H7 (cell line): ENCODE measurements around the gene ZCWPW1. TPM values are rescaled to one million over a fixed set of nuclear protein-coding genes. Genes with fewer than 3 reads are reported as not detected.

Experiments used
- DNase-seq: peaks from one replicate; pipeline ENCODE4 v3.0.0; 2012
- H3K27me3 ChIP-seq: 2 replicates; pipeline ENCODE4 v1.6.0; 2011; ENCODE audit warnings: mild to moderate bottlenecking, low read length; ENCODE audit not compliant: control insufficient read depth, insufficient read depth
- H3K36me3 ChIP-seq: replicated peaks from 2 replicates; pipeline ENCODE4 v1.5.1; 2011; ENCODE audit warnings: low read length; ENCODE audit not compliant: control insufficient read depth, insufficient read depth
- H3K4me3 ChIP-seq: 2 replicates; pipeline ENCODE4 v1.5.1; 2011; ENCODE audit warnings: low read depth, mild to moderate bottlenecking, control low read depth, low read length, moderate library complexity; ENCODE audit not compliant: insufficient read depth
- total RNA-seq: library from RNA; depleted of rRNA; stranded (reverse); fragments of >200 nt; shearing (Covaris generic); gene quantifications from 2 replicates; pipeline ENCODE4 v1.2.3, GENCODE V29; 2014; rRNA removed

Gene ZCWPW1, protein sequence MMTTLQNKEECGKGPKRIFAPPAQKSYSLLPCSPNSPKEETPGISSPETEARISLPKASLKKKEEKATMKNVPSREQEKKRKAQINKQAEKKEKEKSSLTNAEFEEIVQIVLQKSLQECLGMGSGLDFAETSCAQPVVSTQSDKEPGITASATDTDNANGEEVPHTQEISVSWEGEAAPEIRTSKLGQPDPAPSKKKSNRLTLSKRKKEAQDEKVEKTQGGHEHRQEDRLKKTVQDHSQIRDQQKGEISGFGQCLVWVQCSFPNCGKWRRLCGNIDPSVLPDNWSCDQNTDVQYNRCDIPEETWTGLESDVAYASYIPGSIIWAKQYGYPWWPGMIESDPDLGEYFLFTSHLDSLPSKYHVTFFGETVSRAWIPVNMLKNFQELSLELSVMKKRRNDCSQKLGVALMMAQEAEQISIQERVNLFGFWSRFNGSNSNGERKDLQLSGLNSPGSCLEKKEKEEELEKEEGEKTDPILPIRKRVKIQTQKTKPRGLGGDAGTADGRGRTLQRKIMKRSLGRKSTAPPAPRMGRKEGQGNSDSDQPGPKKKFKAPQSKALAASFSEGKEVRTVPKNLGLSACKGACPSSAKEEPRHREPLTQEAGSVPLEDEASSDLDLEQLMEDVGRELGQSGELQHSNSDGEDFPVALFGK
- 0.87 and 1.6 TPM in 2 replicates for total RNA-seq

- H3K27me3 ChIP-seq, result peaks cover 5% of the 10 kb centered on the region
- peaks cover 13% of the 10 kb centered on the region for H3K36me3 ChIP-seq
- peak within 1 kb of the TSS; percentile 89 for H3K4me3 ChIP-seq
- peak; percentile 94 for DNase-seq
Measured at GRCh38 chr7:100428199-100428966, at the start of gene ZCWPW1. ZCWPW1 (minus strand) TSS chr7:100428703; CDS start chr7:100420649, 8,054 bp downstream.

- DNase-seq, result peak; percentile 74
- H3K36me3 ChIP-seq, result no peaks in the 10 kb centered on the region; the same call in 1 of the 2 replicates
- no peaks in the 10 kb centered on the region for H3K27me3 ChIP-seq
- peak overlapping the region; percentile 74 for H3K4me3 ChIP-seq
Measured at GRCh38 chr7:100477871-100478267, 49.4 kb upstream of the ZCWPW1 start.

DNA sequence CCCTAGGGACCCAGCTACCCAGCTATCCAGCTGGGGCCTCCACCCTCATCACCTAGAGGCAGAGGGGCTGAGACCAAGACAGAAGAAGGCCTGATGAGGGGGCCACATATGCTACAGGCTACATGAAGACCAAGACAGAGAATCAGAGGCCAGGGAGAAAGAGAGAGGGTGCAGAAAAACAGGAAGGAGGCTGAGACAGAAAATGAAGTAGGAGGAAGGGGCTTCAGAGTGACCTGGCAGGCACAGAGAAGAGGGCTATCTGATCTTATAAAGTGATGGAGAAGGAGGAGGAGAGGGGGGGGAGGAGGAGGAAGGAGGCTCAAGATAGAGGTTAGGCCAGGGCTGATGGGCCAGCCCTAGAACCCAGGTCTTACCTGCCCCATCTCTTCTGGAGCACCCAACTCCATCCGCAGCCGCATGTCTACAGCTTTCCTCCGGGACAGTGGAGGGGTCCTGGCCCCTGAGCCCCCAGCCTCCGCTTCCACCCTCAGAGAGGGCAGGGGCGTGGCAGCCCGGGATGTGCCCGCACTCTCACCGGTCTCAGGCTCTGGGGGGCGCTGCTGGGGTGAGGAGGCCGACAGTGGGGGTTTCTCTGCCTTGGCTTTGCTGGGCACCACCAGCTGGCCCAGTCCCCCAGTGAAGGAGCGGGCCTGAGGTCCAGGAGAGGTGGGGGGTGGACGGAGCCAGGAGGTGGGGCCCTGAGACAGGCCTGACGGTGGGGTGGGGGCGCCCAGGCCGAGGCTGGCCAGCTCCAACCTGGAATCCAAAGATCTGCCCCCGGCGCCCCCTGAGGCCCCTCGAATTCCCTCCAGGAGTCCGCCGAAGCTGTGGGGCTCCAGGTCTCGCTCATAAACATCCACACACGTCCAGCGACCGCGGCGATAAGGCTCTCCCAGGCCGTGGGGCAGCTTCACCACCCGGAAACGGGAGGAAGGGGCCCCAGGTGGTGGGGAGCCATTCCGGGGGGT, 48.7 kb upstream of the ZCWPW1 start:
- Histone ChIP-seq H3K27me3 (no peaks in the 10 kb centered on the region), H3K36me3 (no peaks in the 10 kb centered on the region; the same call in 1 of the 2 replicates), H3K4me3 (peak overlapping the region; percentile 74)
- peak; percentile 86 for DNase-seq

DNA sequence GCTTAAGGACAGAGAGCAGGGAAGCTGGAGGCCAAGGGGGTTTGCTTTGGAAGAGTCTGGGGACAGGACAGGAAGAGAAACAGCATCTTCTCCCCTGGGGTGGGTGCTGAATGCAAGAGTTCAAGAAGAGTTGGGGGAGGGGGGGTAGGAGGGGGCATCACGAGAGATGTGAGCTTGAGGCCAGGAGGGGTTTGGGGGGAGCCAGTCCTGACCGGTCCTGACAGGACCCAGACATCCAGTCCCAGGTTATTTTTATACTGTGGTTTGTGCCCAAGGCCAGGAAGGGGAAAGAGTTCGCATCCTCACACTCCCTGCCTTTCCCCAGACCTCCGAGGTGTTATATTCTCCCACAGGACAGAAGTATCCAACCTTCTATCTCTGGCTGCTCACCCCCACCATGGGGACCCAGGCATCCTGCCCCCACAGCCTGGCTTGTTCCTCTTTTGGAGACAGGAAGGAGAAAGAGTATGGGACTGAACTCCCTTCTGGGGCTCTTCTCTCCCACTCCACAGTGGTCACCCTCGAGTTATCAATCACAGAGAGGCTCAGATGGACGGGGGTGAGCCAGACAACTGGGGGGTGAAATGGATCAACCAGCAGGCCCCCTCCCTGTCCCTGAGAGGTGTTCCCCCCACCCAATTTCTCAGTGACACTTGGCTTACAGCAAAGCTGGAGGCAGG, 47.7 kb upstream of the ZCWPW1 start:
- peak; percentile 24 for DNase-seq
- H3K4me3 ChIP-seq, result no peak overlapping the region
- no peaks in the 10 kb centered on the region; the same call in none of the 2 replicates for H3K36me3 ChIP-seq
- H3K27me3 ChIP-seq, result no peaks in the 10 kb centered on the region

- Histone ChIP-seq H3K36me3 (no peaks in the 10 kb centered on the region; the same call in none of the 2 replicates), H3K27me3 (no peaks in the 10 kb centered on the region), H3K4me3 (no peak overlapping the region)
- peak; percentile 73 for DNase-seq
Measured at GRCh38 chr7:100475549-100475948, 47.0 kb upstream of the ZCWPW1 start.

DNA sequence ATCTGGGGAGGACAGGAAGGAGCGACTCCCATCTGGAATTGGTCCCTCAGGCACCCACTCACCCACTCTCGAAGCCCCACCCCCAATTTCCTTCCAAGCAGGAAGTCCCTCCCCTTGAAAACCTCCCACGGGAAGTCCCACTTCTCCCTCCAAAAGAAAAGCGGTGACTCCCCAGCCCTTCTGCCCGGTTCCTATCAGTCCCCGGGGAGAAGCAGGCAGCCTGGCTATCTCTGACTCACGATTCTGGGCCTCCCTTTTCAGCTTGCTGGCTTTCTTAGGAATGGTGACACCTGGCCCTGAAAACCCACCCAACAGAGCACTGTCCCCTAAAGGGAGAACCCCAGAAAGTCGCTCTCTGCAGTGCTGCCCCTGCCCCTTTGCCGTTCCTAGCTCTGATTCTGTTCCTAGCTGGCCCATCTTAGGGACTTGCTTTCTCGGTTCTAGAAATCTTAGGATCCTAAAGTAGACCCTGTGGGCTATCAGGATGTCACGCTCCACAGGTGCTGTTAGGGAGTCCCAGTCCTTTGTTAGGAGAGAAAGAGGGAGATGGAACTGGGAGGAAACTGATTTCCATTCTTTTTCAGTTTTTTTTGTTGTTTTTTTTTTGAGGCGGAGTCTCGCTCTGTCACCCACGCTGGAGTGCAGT, 44.5 kb upstream of the ZCWPW1 start:
- DNase-seq, result peak; percentile 56
- Histone ChIP-seq H3K36me3 (no peaks in the 10 kb centered on the region; the same call in none of the 2 replicates), H3K27me3 (no peaks in the 10 kb centered on the region), H3K4me3 (no peak overlapping the region)

GRCh38 chr7:100472121-100472851, 43.8 kb upstream of the ZCWPW1 start:
- no peaks in the 10 kb centered on the region for H3K27me3 ChIP-seq
- peak; percentile 69 for DNase-seq
- no peaks in the 10 kb centered on the region; the same call in none of the 2 replicates for H3K36me3 ChIP-seq
- H3K4me3 ChIP-seq, result no peak overlapping the region

- no peaks in the 10 kb centered on the region for H3K27me3 ChIP-seq
- peak; percentile 39 for DNase-seq
- H3K4me3 ChIP-seq, result no peak overlapping the region
- H3K36me3 ChIP-seq, result no peaks in the 10 kb centered on the region; the same call in none of the 2 replicates
Measured at GRCh38 chr7:100471021-100471420, 42.5 kb upstream of the ZCWPW1 start.

- no peaks in the 10 kb centered on the region; the same call in none of the 2 replicates for H3K36me3 ChIP-seq
- peak; percentile 98 for DNase-seq
- no peak overlapping the region for H3K4me3 ChIP-seq
- no peaks in the 10 kb centered on the region for H3K27me3 ChIP-seq
Measured at GRCh38 chr7:100469227-100470044, 40.9 kb upstream of the ZCWPW1 start.

DNA sequence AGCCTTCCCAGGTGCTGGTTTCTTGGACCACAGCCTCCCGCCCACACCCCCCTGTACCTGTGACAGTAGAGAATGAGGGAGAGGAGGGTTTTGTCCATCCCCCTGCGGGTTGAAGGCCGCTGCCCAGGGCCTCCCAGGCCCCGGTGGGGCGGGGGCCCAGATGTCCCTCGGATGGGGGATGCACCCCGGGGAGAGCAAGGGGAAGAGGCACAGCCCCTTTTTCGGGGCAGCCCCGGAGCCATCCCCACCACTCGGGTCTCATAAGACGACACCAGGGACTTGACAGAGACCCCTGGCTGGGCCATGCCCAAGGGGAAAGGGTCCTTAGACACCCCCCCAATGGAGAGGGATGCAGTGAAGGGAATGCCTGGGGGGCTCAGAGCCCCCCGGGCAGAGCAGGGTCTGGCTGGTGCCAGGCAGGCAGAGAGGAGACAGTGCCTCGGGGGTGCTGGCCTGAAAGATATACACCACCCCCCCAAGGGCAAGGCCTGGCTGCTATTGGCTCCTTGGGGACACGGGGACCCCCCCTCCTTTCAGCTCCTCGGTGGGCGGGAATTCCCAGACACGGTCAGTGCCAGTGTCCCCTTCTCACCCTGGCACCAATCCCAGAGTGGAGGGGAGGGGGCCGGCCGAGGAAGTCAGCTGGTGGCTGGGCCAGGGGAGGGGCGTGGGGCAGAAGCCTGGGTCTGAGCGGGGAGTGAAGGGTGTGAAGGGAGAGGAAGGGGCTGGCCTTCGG, 39.3 kb upstream of the ZCWPW1 start:
- Histone ChIP-seq H3K36me3 (no peaks in the 10 kb centered on the region; the same call in 1 of the 2 replicates), H3K27me3 (no peaks in the 10 kb centered on the region)
- DNase-seq, result peak; percentile 50

More for the DNA sequence above, 39.3 kb upstream of the ZCWPW1 start:
- H3K4me3 ChIP-seq, result no peak overlapping the region
